Activated B cell treated with CpG ODN at 0.5 μM for 24 hours (primary cell): Measurements from ENCODE around the gene HDAC11. TPM values are rescaled to one million over a fixed set of nuclear protein-coding genes. Genes with fewer than 3 reads are reported as not detected.

ENCODE experiments used
- ATAC-seq: fragments of 200-7000 bp; cut with Tn5 transposase; one replicate; pipeline ENCODE4 v1.10.0; 2021; ENCODE audit warnings: low read depth, mild to moderate bottlenecking, moderate library complexity
- CTCF ChIA-PET: fragments of 350-600 bp; sonication (Branson Sonifier 250); formaldehyde crosslinking; loops from one replicate; lab custom pipeline; 2021; ENCODE audit warnings: antibody characterized with exemption; lab: Charles Lee
- POLR2A ChIA-PET: fragments of 350-600 bp; sonication (Branson Sonifier 250); formaldehyde crosslinking; loops from one replicate; lab custom pipeline; 2021; ENCODE audit warnings: antibody characterized with exemption; lab: Charles Lee
- DNase-seq: peaks from one replicate; pipeline ENCODE4 v3.0.0; 2022
- H3K27ac Mint-ChIP-seq: one replicate; pipeline ENCODE4 v1.8.0; 2020; ENCODE audit warnings: mixed read lengths
- H3K27me3 Mint-ChIP-seq: one replicate; pipeline ENCODE4 v1.8.0; 2021; ENCODE audit warnings: mixed read lengths
- H3K36me3 Mint-ChIP-seq: one replicate; pipeline ENCODE4 v1.8.0; 2021; ENCODE audit warnings: low read depth, mixed read lengths
- H3K4me1 Mint-ChIP-seq: one replicate; pipeline ENCODE4 v1.8.0; 2021; ENCODE audit warnings: mixed read lengths
- H3K4me3 Mint-ChIP-seq: one replicate; pipeline ENCODE4 v1.8.0; 2020; ENCODE audit warnings: mild to moderate bottlenecking, mixed read lengths
- H3K9me3 Mint-ChIP-seq: one replicate; pipeline ENCODE4 v1.8.0; 2020; ENCODE audit warnings: mixed read lengths
- intact Hi-C: fragments of 100-400 bp; cut with micrococcal nuclease; formaldehyde crosslinking; loops from one replicate; pipeline ENCODE4 v1.15.1; 2024
- total RNA-seq: library from RNA; stranded (reverse); gene quantifications from 2 replicates; pipeline ENCODE4 v1.2.3, GENCODE V29; 2022
- TF ChIP-seq, protein P1 (sequence below): fragments of 200-600 bp; IDR thresholded peaks from one replicate; pipeline ENCODE4 v1.8.0; 2022; ENCODE audit warnings: antibody characterized with exemption, mild to moderate bottlenecking

Gene HDAC11
- total RNA-seq, 1 donor from 2014 or later = 2.5 TPM

DNA sequence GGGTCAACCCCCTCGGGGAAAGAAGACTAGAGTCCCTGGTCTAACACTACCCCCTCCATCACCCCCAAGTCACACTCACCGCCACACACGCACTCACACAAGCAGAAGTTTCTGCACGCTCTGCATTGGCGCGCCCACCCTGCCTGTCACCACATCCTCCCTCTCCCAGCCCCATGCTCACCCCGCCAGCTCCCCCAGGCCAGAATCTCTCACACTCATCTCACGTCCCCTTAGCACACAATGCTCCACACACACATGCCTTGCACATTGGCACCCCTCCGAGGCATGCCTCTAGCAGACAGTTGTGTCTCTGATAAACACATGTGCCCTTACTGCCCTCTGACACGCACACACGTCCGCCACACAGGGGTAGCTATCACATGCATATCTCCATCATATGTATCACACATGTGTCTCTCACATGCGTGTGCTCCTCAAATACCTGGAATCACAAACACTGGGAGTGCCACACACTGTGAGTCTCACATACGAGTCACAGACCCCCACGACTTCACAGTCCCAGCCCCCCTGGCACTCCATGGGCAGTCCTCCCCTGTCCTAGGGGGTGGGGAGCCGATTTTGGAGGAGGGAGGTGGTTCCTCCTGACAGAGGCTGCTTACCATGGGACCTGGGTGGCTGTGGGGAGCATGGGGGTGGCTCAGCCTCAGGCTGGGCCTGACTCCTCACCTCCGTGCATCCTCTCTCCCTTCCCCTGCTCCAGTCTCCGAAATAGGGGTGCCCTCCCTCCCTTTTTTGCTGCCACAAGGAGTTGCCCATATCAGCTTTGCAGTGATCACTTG is 69.7 kb downstream of the HDAC11 start:
- intact Hi-C loops = loop anchor here (2.0 kb wide), 1 partner anchor 69 kb away; the partner anchor contains the start of gene HDAC11
- ATAC-seq = peak; percentile 47
- ChIA-PET CTCF (no interaction called here), POLR2A (no interaction called here)
- H3K27ac Mint-ChIP-seq = peak overlapping the region; percentile 68
- peak; percentile 23 for DNase-seq
- H3K4me1 Mint-ChIP-seq = peaks cover 50% of the 10 kb centered on the region
- H3K4me3 Mint-ChIP-seq = peak overlapping the region; percentile 79
- no peaks in the 10 kb centered on the region for H3K36me3 Mint-ChIP-seq
- no peaks in the 10 kb centered on the region for H3K9me3 Mint-ChIP-seq
- TF ChIP-seq, protein P1, sequence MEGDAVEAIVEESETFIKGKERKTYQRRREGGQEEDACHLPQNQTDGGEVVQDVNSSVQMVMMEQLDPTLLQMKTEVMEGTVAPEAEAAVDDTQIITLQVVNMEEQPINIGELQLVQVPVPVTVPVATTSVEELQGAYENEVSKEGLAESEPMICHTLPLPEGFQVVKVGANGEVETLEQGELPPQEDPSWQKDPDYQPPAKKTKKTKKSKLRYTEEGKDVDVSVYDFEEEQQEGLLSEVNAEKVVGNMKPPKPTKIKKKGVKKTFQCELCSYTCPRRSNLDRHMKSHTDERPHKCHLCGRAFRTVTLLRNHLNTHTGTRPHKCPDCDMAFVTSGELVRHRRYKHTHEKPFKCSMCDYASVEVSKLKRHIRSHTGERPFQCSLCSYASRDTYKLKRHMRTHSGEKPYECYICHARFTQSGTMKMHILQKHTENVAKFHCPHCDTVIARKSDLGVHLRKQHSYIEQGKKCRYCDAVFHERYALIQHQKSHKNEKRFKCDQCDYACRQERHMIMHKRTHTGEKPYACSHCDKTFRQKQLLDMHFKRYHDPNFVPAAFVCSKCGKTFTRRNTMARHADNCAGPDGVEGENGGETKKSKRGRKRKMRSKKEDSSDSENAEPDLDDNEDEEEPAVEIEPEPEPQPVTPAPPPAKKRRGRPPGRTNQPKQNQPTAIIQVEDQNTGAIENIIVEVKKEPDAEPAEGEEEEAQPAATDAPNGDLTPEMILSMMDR = no peak
- peaks cover 15% of the 10 kb centered on the region for H3K27me3 Mint-ChIP-seq

DNA sequence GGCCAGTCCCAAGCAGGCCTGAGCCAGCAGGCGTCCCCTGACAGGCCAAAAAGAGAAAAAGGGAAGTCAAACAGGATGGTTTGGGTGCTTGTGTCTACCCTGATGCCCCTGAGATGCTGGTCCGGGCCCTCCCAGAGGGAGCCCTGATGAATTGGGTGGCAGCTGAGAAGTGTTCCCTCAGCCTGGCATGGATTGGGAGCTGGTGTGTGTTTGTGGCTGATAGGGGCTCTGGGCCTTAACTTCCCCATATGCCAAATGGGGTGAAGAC is 70.3 kb downstream of the HDAC11 start:
- ATAC-seq (peak; percentile 45), DNase-seq (no peak)
- H3K9me3 Mint-ChIP-seq = no peaks in the 10 kb centered on the region
- H3K4me1 Mint-ChIP-seq = peaks cover 49% of the 10 kb centered on the region
- ChIA-PET POLR2A (no interaction called here), CTCF (no interaction called here)
- no peaks in the 10 kb centered on the region for H3K36me3 Mint-ChIP-seq
- H3K27me3 Mint-ChIP-seq = peaks cover 11% of the 10 kb centered on the region
- intact Hi-C loops = no loop called here
- H3K27ac Mint-ChIP-seq = peak overlapping the region; percentile 67
- TF ChIP-seq, protein P1 = no peak
- peak overlapping the region; percentile 67 for H3K4me3 Mint-ChIP-seq

DNA sequence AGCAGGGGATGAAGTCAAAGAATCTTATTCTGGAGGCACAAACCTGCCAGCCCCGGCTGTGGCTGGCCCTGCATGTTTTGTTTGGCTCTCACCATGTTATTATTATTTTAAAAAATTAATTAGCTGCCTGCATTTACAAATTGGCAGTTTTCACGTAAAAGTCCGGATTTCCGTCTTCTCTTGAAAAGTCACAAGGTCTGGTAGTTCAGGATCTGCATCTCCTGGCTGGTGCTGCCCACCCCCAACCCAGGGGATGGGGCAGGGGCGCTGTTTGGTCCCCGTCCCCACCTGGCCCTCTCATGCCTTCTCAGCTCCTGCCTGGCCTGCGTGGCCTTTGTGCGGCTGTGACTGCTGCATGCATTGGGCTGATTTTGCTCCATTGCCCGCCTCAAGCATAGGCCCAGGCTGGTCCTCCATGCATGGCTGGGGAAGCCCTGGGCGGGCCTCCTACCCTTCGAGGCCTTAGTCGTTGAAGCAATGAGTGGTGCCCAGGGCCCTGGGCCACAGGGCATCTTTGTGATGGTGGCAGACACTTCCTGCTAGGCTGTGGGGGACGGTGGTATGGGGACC is 70.8 kb downstream of the HDAC11 start:
- ChIA-PET CTCF (no interaction called here), POLR2A (no interaction called here)
- Mint-ChIP-seq H3K27me3 (peaks cover 8% of the 10 kb centered on the region), H3K9me3 (no peaks in the 10 kb centered on the region), H3K4me3 (no peak overlapping the region), H3K4me1 (peaks cover 49% of the 10 kb centered on the region), H3K36me3 (no peaks in the 10 kb centered on the region), H3K27ac (no peak overlapping the region)
- ATAC-seq = no peak
- intact Hi-C loops = no loop called here
- TF ChIP-seq, protein P1 = no peak
- no peak for DNase-seq

DNA sequence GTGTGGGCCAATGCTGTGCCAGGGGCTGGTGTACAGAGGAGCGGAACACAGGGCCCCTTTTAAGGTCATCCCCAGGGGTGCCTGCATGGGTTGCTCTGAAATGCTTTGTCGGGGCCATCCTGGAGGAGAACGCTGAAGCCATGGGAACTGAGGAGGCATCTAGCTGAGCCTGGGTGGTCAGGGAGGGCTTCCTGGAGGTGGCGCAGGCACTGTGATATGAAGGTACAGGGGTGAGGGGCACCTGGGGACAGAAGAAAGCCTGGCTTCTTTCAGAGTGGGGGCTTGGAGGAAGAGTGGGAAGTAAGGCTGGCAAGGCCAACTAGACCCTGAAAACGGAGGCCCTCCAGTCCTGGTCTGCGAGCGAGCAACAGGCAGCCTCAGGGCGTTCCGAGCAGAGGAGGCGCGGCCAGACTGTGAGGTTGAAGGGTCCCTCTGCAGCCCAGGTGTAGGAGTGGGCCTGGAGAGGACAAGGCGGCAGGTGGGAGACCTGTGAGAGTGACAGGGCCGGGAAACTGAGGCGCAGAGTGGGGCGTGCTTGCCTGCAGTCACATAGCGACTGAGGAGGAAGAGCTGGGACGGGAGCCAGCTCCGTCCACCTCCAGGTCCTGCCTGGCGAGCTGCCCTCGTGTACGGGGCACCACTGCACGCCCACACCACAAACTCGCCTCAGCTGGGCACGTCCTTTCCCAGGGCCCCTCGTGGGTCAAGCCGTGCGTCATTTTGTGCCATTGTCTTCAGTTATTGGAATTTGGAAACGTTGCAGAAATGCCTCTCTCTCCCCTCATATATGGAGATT is 72.9 kb downstream of the HDAC11 start:
- Mint-ChIP-seq H3K4me3 (no peak overlapping the region), H3K4me1 (peaks cover 55% of the 10 kb centered on the region), H3K27me3 (peaks cover 10% of the 10 kb centered on the region), H3K36me3 (no peaks in the 10 kb centered on the region), H3K27ac (no peak overlapping the region), H3K9me3 (no peaks in the 10 kb centered on the region)
- ATAC-seq (no peak), DNase-seq (no peak)
- intact Hi-C loops = no loop called here
- TF ChIP-seq, protein P1 = no peak
- ChIA-PET POLR2A (no interaction called here), CTCF (no interaction called here)

DNA sequence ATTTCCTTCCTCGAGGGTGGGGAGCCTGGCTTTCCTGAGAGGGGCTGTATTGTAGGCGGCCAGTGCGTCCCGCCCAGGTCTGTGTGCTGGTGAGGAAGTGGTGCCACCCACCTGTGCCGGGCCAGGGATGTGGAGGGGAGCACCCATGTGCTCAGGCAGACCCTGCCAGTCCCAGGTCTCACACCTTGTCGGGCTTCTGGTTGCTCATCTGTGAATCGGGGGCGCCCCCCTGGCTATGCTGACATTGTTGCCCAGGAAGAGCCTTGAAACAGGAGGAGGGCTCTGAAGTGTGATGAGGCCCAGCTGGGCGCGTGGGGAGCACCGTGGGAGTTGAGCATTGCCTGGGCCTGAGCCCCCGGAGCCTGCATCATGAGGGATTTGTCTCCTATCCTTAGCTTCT is 73.6 kb downstream of the HDAC11 start:
- DNase-seq = no peak
- ATAC-seq = no peak
- no peak overlapping the region for H3K27ac Mint-ChIP-seq
- intact Hi-C loops = no loop called here
- H3K36me3 Mint-ChIP-seq = no peaks in the 10 kb centered on the region
- no peak overlapping the region for H3K4me3 Mint-ChIP-seq
- peaks cover 51% of the 10 kb centered on the region for H3K4me1 Mint-ChIP-seq
- H3K9me3 Mint-ChIP-seq = no peaks in the 10 kb centered on the region
- ChIA-PET CTCF (no interaction called here), POLR2A (no interaction called here)
- H3K27me3 Mint-ChIP-seq = peaks cover 10% of the 10 kb centered on the region
- TF ChIP-seq, protein P1 = no peak
